Nucleus accumbens (tissue), 56 donors: ENCODE measurements around the gene TMEM132C.

Experiments used
- DNase-seq, 56 donors: peaks; one replicate each; lab custom pipeline; 2025; lab: John Stamatoyannopoulos, UW

TMEM132C gene

GRCh38 chr12:128693115-128693514, 426.1 kb downstream of the TMEM132C start:
- DNase-seq = no peak

GRCh38 chr12:128693771-128694170, 426.8 kb downstream of the TMEM132C start:
- peak in 1 of 56 donors; percentile 4 for DNase-seq

GRCh38 chr12:128694445-128694844, 427.5 kb downstream of the TMEM132C start:
- no peak for DNase-seq

- DNase-seq = no peak
These were observed 428.7 kb downstream of the TMEM132C start for GRCh38 chr12:128695697-128696096.

GRCh38 chr12:128698301-128698972, 431.5 kb downstream of the TMEM132C start:
- no peak for DNase-seq

GRCh38 chr12:128699106-128699505, 432.1 kb downstream of the TMEM132C start:
- no peak for DNase-seq

- peak in 3 of 56 donors; percentile 2 to 26 (median 9) for DNase-seq
These were observed 435.4 kb downstream of the TMEM132C start for GRCh38 chr12:128702371-128702770.

GRCh38 chr12:128705140-128705539, 438.2 kb downstream of the TMEM132C start:
- DNase-seq = no peak

GRCh38 chr12:128707488-128707887, 440.5 kb downstream of the TMEM132C start:
- no peak for DNase-seq

GRCh38 chr12:128708789-128709188, 441.8 kb downstream of the TMEM132C start:
- no peak for DNase-seq

GRCh38 chr12:128709660-128710059, 442.7 kb downstream of the TMEM132C start:
- no peak for DNase-seq

- DNase-seq = no peak
These were observed 444.5 kb downstream of the TMEM132C start for GRCh38 chr12:128711486-128711885.

GRCh38 chr12:128712622-128713021, 445.7 kb downstream of the TMEM132C start:
- DNase-seq = no peak

- no peak for DNase-seq
These were observed 448.5 kb downstream of the TMEM132C start for GRCh38 chr12:128715485-128715884.

- DNase-seq = no peak
These were observed 457.6 kb downstream of the TMEM132C start for GRCh38 chr12:128724468-128725046.

GRCh38 chr12:128726886-128727285, 459.9 kb downstream of the TMEM132C start:
- DNase-seq = no peak

GRCh38 chr12:128727461-128727860, 460.5 kb downstream of the TMEM132C start:
- no peak for DNase-seq

- no peak for DNase-seq
These were observed 461.0 kb downstream of the TMEM132C start for GRCh38 chr12:128727999-128728398.

GRCh38 chr12:128729628-128730121, 462.7 kb downstream of the TMEM132C start:
- no peak for DNase-seq

GRCh38 chr12:128734371-128734770, 467.4 kb downstream of the TMEM132C start:
- no peak for DNase-seq

GRCh38 chr12:128737292-128737966, 470.5 kb downstream of the TMEM132C start:
- DNase-seq = no peak

- no peak for DNase-seq
These were observed 476.9 kb downstream of the TMEM132C start for GRCh38 chr12:128743916-128744315.
